ENCODE results near the gene CIB4. TPM values are rescaled to one million over a fixed set of nuclear protein-coding genes. Genes with fewer than 3 reads are reported as not detected.

CIB4 gene
- total and polyA plus RNA-seq, 2 of the 13 experiments (the other 11 are each of a cell fraction or from before 2014, with no cell fraction given), result not detected

GRCh38 chr2:26605195-26605998 lies 35.8 kb downstream of the CIB4 start (continued):
- TF ChIP-seq ZNF609 (CRISPR knock-in tag; IDR thresholded peaks at IDR 0.05; ENCODE audit: borderline replicate concordance) (no peak), ZSCAN25 (CRISPR knock-in tag; IDR thresholded peaks at IDR 0.05) (no peak), PITX1 (CRISPR knock-in tag; IDR thresholded peaks at IDR 0.05) (no peak), MIER3 (CRISPR knock-in tag; IDR thresholded peaks at IDR 0.05; ENCODE audit: borderline replicate concordance) (0 out of 2 replicates have a peak, but pooled peaks have one; percentile 24), ZNF317 (CRISPR knock-in tag; IDR thresholded peaks at IDR 0.05) (no peak), TP53 (CRISPR knock-in tag; conservative IDR thresholded peaks at IDR 0.05) (no peak), ZBTB38 (CRISPR knock-in tag; IDR thresholded peaks at IDR 0.05) (no peak), PRDM10 (CRISPR knock-in tag; IDR thresholded peaks at IDR 0.05; ENCODE audit: low read depth) (no peak), ZNF704 (CRISPR knock-in tag; IDR thresholded peaks at IDR 0.05; ENCODE audit: borderline replicate concordance) (no peak), ZGPAT (CRISPR knock-in tag; IDR thresholded peaks at IDR 0.05) (0 out of 2 replicates have a peak, but pooled peaks have one; percentile 29), JARID2 (CRISPR knock-in tag; IDR thresholded peaks at IDR 0.05; ENCODE audit: insufficient replicate concordance) (no peak), ZNF205 (CRISPR knock-in tag; IDR thresholded peaks at IDR 0.05) (peak; percentile 34; the same call in 1 of the 2 replicates), MTA3 (CRISPR knock-in tag; IDR thresholded peaks at IDR 0.05) (0 out of 2 replicates have a peak, but pooled peaks have one; percentile 12), E2F2 (CRISPR knock-in tag; IDR thresholded peaks at IDR 0.05; ENCODE audit: borderline replicate concordance) (no peak)

Measured in HepG2 (cell line).